ENCODE data around the gene NTSR1. TPM values are rescaled to one million over a fixed set of nuclear protein-coding genes. Genes with fewer than 3 reads are reported as not detected.

NTSR1 gene
- total RNA-seq, 1 experiment from 2014 or later = 7.8 TPM

GRCh38 chr20:62692801-62693523 is 15.7 kb upstream of the NTSR1 start:
- no peak overlapping the region for H3K27ac ChIP-seq (ENCODE audit: low read length)
- H3K27me3 ChIP-seq (ENCODE audit: low read length) = no peaks in the 10 kb centered on the region
- no peaks in the 10 kb centered on the region for H4K20me1 ChIP-seq (ENCODE audit: low read length)
- no peaks in the 10 kb centered on the region for H3K36me3 ChIP-seq (ENCODE audit: low read depth, low read length)
- no peaks in the 10 kb centered on the region for H3F3A ChIP-seq (ENCODE audit: low read length, unreplicated experiment)
- H3K4me2 ChIP-seq (ENCODE audit: low read length) = no peak overlapping the region
- TF ChIP-seq CTCF (conservative IDR thresholded peaks at IDR 0.05; ENCODE audit: low read depth, low read length) (no peak), EZH2 (IDR thresholded peaks at IDR 0.05; ENCODE audit: low read length, unreplicated experiment) (no peak)
- H3K9me2 ChIP-seq (replicated peaks; ENCODE audit: low read length) = no peaks in the 10 kb centered on the region
- ATAC-seq (no peak), DNase-seq (no peak)
- H3K9ac ChIP-seq (ENCODE audit: low read length) = no peak overlapping the region
- BruUV-seq (replicated peaks) = no TSS peak
- intact Hi-C loops (cut with micrococcal nuclease) = no loop called here
- no peaks in the 10 kb centered on the region for H3K4me1 ChIP-seq (ENCODE audit: insufficient read depth, low read length)
- H3K4me3 ChIP-seq (ENCODE audit: low read length) = no peak overlapping the region
- no peaks in the 10 kb centered on the region for H3K9me3 ChIP-seq (ENCODE audit: low read length)
- H2AFZ ChIP-seq (ENCODE audit: low read length) = no peak overlapping the region
- CTCF ChIA-PET = no interaction called here
- POLR2A ChIA-PET (ENCODE audit: unreplicated experiment) = no interaction called here
- H3K79me2 ChIP-seq (ENCODE audit: low read length) = no peaks in the 10 kb centered on the region

GRCh38 chr20:62693524-62693922 is 15.1 kb upstream of the NTSR1 start:
- Histone ChIP-seq H4K20me1 (ENCODE audit: low read length) (no peaks in the 10 kb centered on the region), H3K9me3 (ENCODE audit: low read length) (no peaks in the 10 kb centered on the region), H3K9ac (ENCODE audit: low read length) (no peak overlapping the region), H3K27ac (ENCODE audit: low read length) (no peak overlapping the region), H3K4me3 (ENCODE audit: low read length) (no peak overlapping the region), H3K27me3 (ENCODE audit: low read length) (no peaks in the 10 kb centered on the region), H3K79me2 (ENCODE audit: low read length) (no peaks in the 10 kb centered on the region), H3K4me1 (ENCODE audit: insufficient read depth, low read length) (no peaks in the 10 kb centered on the region), H3K4me2 (ENCODE audit: low read length) (no peak overlapping the region), H3K9me2 (replicated peaks; ENCODE audit: low read length) (no peaks in the 10 kb centered on the region), H3K36me3 (ENCODE audit: low read depth, low read length) (no peaks in the 10 kb centered on the region), H2AFZ (ENCODE audit: low read length) (no peak overlapping the region), H3F3A (ENCODE audit: low read length, unreplicated experiment) (no peaks in the 10 kb centered on the region)
- ChIA-PET POLR2A (ENCODE audit: unreplicated experiment) (no interaction called here), CTCF (no interaction called here)
- intact Hi-C loops (cut with micrococcal nuclease) = no loop called here
- no peak for ATAC-seq
- TF ChIP-seq EZH2 (IDR thresholded peaks at IDR 0.05; ENCODE audit: low read length, unreplicated experiment) = no peak
- TF ChIP-seq EZH2phosphoT487 (IDR thresholded peaks at IDR 0.05; ENCODE audit: borderline replicate concordance, low read length) = no peak
- no peak for TF ChIP-seq CTCF (conservative IDR thresholded peaks at IDR 0.05; ENCODE audit: low read depth, low read length)
- no peak for DNase-seq
- no TSS peak for BruUV-seq (replicated peaks)

- BruUV-seq (replicated peaks) = no TSS peak
- H3K9me2 ChIP-seq (replicated peaks; ENCODE audit: low read length) = no peaks in the 10 kb centered on the region
- DNase-seq (no peak), ATAC-seq (peak; percentile 10; the same call in 1 of the 2 replicates)
- 0 out of 2 replicates have a peak, but pooled peaks have one; percentile 17 for TF ChIP-seq CTCF (conservative IDR thresholded peaks at IDR 0.05; ENCODE audit: low read depth, low read length)
- TF ChIP-seq EZH2phosphoT487 (IDR thresholded peaks at IDR 0.05; ENCODE audit: borderline replicate concordance, low read length) = no peak
- H3K27me3 ChIP-seq (ENCODE audit: low read length) = no peaks in the 10 kb centered on the region
- no peak overlapping the region for H3K9ac ChIP-seq (ENCODE audit: low read length)
- H3F3A ChIP-seq (ENCODE audit: low read length, unreplicated experiment) = no peaks in the 10 kb centered on the region
- intact Hi-C loops (cut with micrococcal nuclease) = no loop called here
- ChIA-PET CTCF (no interaction called here), POLR2A (ENCODE audit: unreplicated experiment) (no interaction called here)
- H3K4me2 ChIP-seq (ENCODE audit: low read length) = no peak overlapping the region
- no peaks in the 10 kb centered on the region for H3K4me1 ChIP-seq (ENCODE audit: insufficient read depth, low read length)
- H2AFZ ChIP-seq (ENCODE audit: low read length) = no peak overlapping the region
- no peak overlapping the region for H3K4me3 ChIP-seq (ENCODE audit: low read length)
- H3K9me3 ChIP-seq (ENCODE audit: low read length) = no peaks in the 10 kb centered on the region
- H3K27ac ChIP-seq (ENCODE audit: low read length) = no peak overlapping the region
- H3K79me2 ChIP-seq (ENCODE audit: low read length) = no peaks in the 10 kb centered on the region
- no peaks in the 10 kb centered on the region for H3K36me3 ChIP-seq (ENCODE audit: low read depth, low read length)
- no peaks in the 10 kb centered on the region for H4K20me1 ChIP-seq (ENCODE audit: low read length)
Observed at GRCh38 chr20:62694106-62694505, 14.5 kb upstream of the NTSR1 start.
